Measurements from ENCODE around the gene FBXL13. TPM values are rescaled to one million over a fixed set of nuclear protein-coding genes. Genes with fewer than 3 reads are reported as not detected.
"Not testable (repeated sequence)": the region's sequence is repeated elsewhere in the genome, so short reads cannot be mapped to it uniquely, and the experiment has no call there.

Gene FBXL13
- total RNA-seq, 1 donor from 2014 or later, result 2.1 TPM

DNA sequence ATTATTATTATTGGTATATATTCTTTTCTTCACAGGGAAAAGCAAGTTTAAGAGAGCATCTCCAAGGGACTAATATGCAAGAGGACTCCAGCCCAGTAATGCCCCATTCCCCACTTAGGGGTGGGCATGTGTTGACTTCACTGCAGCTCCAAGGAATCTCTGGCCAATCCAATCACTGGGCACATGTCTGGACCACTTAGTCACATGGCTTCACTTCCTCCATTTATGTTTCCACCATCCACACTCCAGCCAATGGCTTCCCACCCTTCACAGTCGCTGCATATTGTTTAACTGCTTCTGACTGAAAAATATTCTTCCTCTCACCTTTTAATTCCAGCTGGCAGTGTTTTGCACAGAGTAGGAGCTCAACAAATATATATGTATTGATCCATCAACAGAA is 43.6 kb downstream of the FBXL13 start:
- Mint-ChIP-seq H3K27ac (ENCODE audit: unreplicated experiment) (no peak overlapping the region), H3K4me1 (no peaks in the 10 kb centered on the region), H3K36me3 (ENCODE audit: low read depth) (peaks cover 4% of the 10 kb centered on the region), H3K27me3 (ENCODE audit: low read depth) (no peaks in the 10 kb centered on the region), H3K9me3 (no peaks in the 10 kb centered on the region), H3K4me3 (no peak overlapping the region)
- no peak for DNase-seq (ENCODE audit: low read depth, low spot score)
- TF ChIP-seq CTCF (conservative IDR thresholded peaks at IDR 0.05), result no peak

DNA sequence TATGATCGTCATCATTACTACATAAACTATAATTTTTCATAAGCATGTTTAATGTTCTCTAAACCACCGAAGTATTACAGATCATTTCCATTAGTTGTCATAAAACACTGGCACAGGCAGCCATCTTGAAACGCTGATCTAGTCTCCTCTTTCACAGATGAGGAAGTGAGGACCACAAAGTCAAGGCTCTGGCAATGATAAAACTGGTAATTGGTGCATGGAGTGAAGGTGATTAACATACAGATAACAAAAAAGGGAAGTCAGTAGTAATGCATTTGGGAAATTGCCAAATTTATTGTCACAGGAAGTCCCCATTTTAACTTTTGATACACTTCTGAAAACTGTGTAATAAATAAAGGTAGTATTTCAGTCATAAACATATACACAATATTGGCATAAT is 49.3 kb downstream of the FBXL13 start:
- Mint-ChIP-seq H3K4me1 (no peaks in the 10 kb centered on the region), H3K36me3 (ENCODE audit: low read depth) (peaks cover 15% of the 10 kb centered on the region), H3K27ac (ENCODE audit: unreplicated experiment) (no peak overlapping the region), H3K27me3 (ENCODE audit: low read depth) (no peaks in the 10 kb centered on the region), H3K9me3 (peaks cover 9% of the 10 kb centered on the region), H3K4me3 (no peak overlapping the region)
- no peak for TF ChIP-seq CTCF (conservative IDR thresholded peaks at IDR 0.05)
- DNase-seq (ENCODE audit: low read depth, low spot score), result no peak

- DNase-seq (ENCODE audit: low read depth, low spot score); H3K4me1 Mint-ChIP-seq; H3K27ac Mint-ChIP-seq (ENCODE audit: unreplicated experiment); H3K4me3 Mint-ChIP-seq; H3K27me3 Mint-ChIP-seq (ENCODE audit: low read depth): not testable (repeated sequence)
- peaks cover 13% of the 10 kb centered on the region for H3K9me3 Mint-ChIP-seq
- H3K36me3 Mint-ChIP-seq (ENCODE audit: low read depth), result peaks cover 23% of the 10 kb centered on the region
Observed at GRCh38 chr7:103023578-103023977, 51.0 kb downstream of the FBXL13 start.

GRCh38 chr7:103021490-103021889 is 53.1 kb downstream of the FBXL13 start:
- Mint-ChIP-seq H3K9me3 (peaks cover 21% of the 10 kb centered on the region), H3K36me3 (ENCODE audit: low read depth) (peaks cover 34% of the 10 kb centered on the region)
- DNase-seq (ENCODE audit: low read depth, low spot score); H3K27ac Mint-ChIP-seq (ENCODE audit: unreplicated experiment); H3K27me3 Mint-ChIP-seq (ENCODE audit: low read depth); H3K4me1 Mint-ChIP-seq; H3K4me3 Mint-ChIP-seq: not testable (repeated sequence)

- not testable (repeated sequence) for H3K27me3 Mint-ChIP-seq (ENCODE audit: low read depth); H3K27ac Mint-ChIP-seq (ENCODE audit: unreplicated experiment); H3K4me1 Mint-ChIP-seq; DNase-seq (ENCODE audit: low read depth, low spot score); H3K4me3 Mint-ChIP-seq
- peaks cover 34% of the 10 kb centered on the region for H3K36me3 Mint-ChIP-seq (ENCODE audit: low read depth)
- H3K9me3 Mint-ChIP-seq, result peaks cover 21% of the 10 kb centered on the region
Observed at GRCh38 chr7:103020876-103021275, 53.7 kb downstream of the FBXL13 start.

DNA sequence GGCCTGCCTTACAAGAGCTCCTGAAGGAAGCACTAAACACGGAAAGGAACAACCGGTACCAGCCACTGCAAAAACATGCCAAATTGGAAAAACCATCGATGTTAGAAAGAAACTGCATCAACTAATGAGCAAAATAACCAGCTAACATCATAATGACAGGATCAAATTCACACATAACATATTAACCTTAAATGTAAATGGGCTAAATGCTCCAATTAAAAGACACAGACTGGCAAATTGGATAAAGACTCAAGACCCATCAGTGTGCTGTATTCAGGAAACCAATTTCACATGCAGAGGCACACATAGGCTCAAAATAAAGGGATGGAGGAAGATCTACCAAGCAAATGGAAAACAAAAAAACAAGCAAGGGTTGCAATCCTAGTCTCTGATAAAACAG is 56.3 kb downstream of the FBXL13 start:
- not testable (repeated sequence) for H3K4me3 Mint-ChIP-seq; DNase-seq (ENCODE audit: low read depth, low spot score); H3K27ac Mint-ChIP-seq (ENCODE audit: unreplicated experiment); H3K4me1 Mint-ChIP-seq; H3K27me3 Mint-ChIP-seq (ENCODE audit: low read depth)
- H3K36me3 Mint-ChIP-seq (ENCODE audit: low read depth), result peaks cover 52% of the 10 kb centered on the region
- peaks cover 28% of the 10 kb centered on the region for H3K9me3 Mint-ChIP-seq

- peaks cover 5% of the 10 kb centered on the region for H3K4me1 Mint-ChIP-seq
- no peak overlapping the region for H3K27ac Mint-ChIP-seq (ENCODE audit: unreplicated experiment)
- DNase-seq (ENCODE audit: low read depth, low spot score), result no peak
- peaks cover 26% of the 10 kb centered on the region for H3K36me3 Mint-ChIP-seq (ENCODE audit: low read depth)
- H3K27me3 Mint-ChIP-seq (ENCODE audit: low read depth), result no peaks in the 10 kb centered on the region
- peaks cover 7% of the 10 kb centered on the region for H3K9me3 Mint-ChIP-seq
- no peak for TF ChIP-seq CTCF (conservative IDR thresholded peaks at IDR 0.05)
- no peak overlapping the region for H3K4me3 Mint-ChIP-seq
Observed at GRCh38 chr7:103011650-103012049, 62.9 kb downstream of the FBXL13 start.

DNA sequence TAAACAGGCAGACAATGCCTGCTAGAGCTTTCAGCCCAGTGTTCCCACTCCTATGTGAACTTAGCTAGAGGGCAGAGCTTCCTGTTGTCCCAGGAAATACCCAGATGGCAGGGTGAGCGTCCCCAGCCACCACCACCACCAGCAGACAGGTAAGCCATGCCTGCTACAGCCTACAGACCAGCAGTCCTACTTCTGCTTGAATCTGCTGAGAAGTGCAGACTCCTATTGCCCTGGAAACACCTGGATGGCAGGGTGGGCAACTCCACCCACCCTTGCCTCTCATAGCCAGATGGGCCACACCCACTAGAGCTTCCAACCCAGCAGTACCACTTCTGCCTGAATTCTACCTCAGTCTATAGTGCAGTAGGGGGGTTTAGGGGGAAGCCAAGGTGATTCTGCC is 64.4 kb downstream of the FBXL13 start:
- H3K36me3 Mint-ChIP-seq (ENCODE audit: low read depth), result peaks cover 22% of the 10 kb centered on the region

More for the DNA sequence above, 64.4 kb downstream of the FBXL13 start:
- no peak for TF ChIP-seq CTCF (conservative IDR thresholded peaks at IDR 0.05)
- H3K4me1 Mint-ChIP-seq, result peaks cover 5% of the 10 kb centered on the region
- peaks cover 12% of the 10 kb centered on the region for H3K9me3 Mint-ChIP-seq
- no peak for DNase-seq (ENCODE audit: low read depth, low spot score)
- no peaks in the 10 kb centered on the region for H3K27me3 Mint-ChIP-seq (ENCODE audit: low read depth)
- no peak overlapping the region for H3K27ac Mint-ChIP-seq (ENCODE audit: unreplicated experiment)
- H3K4me3 Mint-ChIP-seq, result no peak overlapping the region
